GM18861 (cell line): ENCODE data around the gene DPEP1.
A peak's percentile ranks its signal among the peaks of the same experiment; 100 is the strongest.
"Not testable (repeated sequence)": the region's sequence is repeated elsewhere in the genome, so short reads cannot be mapped to it uniquely, and the experiment has no call there.

ENCODE experiments used
- ATAC-seq: cut with Tn5 transposase; IDR thresholded peaks from one replicate; pipeline ENCODE4 v1.9.1; 2021; ENCODE audit not compliant: unreplicated experiment

The DPEP1 gene

DNA sequence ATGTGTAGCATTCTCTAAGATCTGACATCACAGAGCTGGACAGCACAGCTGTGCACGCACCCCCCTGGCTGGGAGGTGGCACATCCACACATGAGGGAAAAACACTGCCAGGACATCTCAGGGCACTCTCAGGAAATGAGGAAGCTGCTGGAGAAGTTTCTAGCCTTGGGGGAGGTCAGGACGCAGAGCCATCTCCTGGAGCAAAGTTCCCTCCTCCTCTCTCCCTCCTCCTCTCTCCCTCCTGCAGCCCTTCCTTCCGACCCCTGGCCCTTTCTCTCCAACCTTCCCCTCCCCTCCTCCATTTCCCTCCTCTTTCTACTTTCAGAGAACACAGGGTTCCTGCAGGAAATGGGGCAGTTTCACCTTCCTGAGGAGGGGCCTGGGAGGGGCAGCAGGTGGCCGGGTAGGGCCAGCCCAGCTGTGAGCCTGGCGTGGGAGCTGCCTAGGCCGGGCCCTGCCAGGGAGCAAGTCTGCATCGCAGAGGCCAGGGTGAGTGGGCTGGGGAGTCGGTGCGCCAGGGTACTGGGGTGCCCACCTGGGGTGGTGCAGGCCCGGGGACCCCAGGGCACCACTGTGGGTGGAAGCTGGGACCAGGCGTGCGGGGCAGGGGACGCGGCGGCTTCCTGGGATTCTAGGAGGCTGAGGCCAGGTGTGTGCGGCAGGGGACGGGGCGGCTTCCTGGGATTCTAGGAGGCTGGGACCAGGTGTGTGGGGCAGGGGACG lies at the start of gene DPEP1:
TSS of gene DPEP1 (plus strand) at position 412 of the 723 bp plus-strand sequence. CDS start 16,769 bp downstream, outside the sequence.
- no peak for ATAC-seq

DNA sequence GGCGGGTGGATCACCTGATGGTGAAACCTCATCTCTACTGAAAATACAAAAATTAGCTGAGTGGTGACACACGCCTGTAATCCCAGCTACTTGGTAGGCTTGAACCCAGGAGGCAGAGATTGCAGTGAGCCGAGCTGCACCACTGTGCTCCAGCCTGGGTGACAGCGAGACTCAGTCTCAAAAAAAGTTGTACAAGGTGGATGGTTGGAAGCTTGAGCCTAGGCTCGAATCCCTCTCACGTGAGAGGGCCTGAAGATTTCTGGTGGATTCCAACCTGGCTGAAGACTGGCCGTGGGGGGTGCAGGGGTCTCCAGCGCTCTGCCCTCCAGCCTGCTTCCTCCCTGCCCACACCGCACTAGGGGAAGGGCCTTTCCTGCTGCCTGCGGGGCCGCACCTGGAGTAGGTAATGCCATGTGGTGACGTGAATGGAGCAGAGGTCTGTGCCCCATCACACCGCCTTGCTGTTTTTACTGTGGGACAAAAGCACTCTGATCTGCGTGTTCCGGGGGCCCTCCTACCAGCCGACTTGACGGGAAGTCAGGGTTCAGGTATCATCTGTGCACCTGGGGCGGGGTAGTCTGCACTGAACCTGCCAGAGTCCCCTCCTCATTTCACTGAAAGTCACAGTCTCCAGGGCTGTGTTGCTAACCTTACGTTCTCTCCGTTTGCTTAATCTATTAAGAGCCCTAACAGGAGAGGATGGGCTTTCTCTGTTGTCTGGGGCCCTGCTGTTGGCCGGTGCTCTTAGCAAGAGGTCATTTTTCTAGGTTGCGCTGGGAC lies 48.8 kb upstream of the DPEP1 start:
- no peak for ATAC-seq

DNA sequence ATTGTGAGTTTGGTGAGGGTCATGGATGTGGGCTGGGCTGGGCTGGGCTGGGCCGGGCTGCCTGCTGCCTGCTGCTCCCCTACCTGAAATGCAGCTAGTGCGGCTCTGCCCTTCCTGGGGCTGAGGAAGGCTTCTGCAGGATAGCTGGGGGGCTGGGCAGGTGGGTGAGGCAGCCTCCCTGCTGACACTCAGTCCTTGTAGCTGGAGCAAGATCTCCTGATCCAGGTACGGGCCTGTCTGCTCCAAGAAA lies 48.3 kb upstream of the DPEP1 start:
- no peak for ATAC-seq

DNA sequence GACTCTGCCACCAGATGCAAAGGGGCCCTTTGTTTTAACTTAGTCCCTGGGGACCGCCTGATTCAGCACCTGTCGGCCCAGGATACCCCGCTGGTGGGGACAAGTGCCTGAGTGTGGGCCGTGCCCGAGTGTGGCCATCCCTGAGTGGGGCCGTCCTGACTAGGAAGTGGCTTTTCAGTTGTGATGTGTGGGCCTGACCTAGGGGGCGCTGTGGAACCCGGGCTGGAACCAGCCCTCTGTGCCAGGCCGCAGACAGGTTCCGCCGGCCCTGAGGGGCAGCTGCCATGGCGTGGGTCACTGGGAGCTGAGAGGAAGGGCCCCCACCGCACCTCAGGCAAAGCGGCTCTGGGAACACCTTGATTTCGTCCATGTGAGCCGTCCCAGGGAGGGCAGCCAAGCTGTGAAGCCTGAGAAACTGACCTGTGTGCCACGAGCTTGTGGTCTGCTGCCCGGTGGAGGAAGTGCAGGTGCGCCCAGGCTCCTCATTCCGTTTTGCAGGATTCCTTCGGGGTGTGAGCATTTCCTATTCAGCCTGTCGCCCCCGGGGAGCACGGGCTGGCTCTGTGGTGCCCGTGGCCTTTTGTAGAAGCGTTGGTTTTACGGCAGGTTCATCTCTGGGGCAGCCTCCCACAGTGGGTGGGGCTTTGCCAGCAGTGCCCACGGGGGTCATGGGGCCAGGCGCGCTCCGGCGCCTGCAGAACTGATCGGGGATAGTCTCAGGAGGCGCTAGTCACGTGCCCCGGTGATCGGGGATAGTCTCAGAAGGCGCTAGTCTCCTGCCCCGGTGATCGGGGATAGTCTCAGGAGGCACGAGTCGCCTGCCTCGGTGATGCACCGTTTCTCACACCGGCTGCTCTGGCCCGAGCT lies 47.7 kb upstream of the DPEP1 start:
- ATAC-seq = peak; percentile 32

DNA sequence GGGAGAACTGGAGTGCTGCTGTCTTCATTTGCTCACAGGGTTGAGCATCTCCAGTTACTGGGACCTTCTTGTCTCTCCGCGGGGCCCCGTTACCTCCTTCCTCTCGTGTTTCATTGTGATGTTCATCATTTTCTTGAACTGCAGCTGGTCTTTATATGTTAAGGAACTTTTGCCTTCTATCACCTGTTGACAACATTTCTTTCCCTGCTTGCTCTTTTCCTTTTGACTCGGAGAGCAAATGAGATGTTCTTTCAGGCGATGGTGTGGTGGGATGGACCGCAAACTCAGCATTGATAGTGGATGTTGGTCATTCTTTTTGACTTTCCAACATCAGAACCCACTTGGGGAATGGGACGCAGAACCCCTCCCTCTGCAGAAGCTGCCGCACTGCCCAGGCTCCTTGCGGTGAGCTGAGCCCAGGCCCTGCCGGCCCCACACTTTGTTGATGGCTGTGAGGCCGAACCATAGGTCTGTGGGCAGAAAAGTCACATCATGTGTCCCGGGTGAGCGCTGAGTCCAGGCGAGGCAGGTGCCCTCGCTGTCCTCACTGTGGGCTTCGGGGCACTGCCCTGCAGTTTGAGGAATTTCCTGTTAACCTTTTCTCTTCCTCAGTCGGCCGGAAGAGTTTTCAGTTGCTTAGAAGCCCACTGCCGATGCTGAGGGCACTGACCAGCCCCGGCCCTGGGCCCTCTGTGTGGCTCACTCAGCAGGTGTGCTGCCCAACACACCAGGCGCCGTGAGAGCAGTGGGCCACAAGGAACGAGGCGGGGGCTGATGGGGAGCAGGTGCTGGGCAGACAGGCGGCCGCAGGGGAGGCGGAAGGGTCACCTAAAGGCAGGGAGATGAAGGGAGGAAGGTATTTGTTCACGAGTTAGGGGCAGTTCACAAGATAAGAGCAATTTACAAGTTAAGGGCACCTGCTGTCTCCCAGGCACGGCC lies 45.5 kb upstream of the DPEP1 start:
- ATAC-seq = no peak

DNA sequence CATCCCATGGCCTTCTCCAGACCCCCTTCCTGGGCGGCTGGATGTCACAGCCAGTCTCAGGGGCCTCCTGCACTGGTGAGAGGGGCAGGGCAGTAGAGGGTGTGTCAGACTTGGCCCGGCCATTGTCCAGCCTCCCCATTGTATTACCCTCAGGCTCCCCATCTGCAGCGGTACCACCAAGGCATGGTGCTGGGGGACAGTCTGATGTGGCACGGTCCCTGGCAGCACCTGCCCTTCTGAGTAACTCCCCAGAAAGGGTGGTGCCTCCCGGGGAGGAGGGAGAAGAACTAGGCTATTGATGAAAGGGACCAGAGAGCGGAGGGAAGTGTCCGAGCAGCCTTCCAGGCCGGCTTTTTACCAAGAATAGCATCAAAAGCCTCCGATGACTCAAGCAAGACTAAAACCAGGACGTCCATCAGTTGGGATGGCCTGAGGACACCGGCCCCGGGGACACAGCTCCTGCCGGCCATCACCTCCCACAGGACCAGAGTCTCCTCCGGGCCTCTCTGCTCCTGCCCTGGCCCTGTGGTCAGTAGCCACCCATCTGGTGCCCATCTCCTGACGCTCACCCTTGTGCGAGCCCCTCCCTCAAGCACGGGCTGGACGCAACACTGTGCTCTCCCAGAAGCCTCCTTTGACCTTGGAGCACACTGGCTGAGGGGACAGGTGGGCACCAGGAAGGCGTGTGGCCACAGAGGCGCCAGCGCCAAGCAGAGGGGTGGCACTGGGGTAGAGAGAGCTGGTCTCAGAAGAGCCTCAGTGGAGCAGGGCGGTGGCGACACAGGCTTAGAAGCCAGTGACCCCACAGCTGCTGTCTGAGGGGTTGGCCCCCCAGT lies 43.7 kb upstream of the DPEP1 start:
- no peak for ATAC-seq

DNA sequence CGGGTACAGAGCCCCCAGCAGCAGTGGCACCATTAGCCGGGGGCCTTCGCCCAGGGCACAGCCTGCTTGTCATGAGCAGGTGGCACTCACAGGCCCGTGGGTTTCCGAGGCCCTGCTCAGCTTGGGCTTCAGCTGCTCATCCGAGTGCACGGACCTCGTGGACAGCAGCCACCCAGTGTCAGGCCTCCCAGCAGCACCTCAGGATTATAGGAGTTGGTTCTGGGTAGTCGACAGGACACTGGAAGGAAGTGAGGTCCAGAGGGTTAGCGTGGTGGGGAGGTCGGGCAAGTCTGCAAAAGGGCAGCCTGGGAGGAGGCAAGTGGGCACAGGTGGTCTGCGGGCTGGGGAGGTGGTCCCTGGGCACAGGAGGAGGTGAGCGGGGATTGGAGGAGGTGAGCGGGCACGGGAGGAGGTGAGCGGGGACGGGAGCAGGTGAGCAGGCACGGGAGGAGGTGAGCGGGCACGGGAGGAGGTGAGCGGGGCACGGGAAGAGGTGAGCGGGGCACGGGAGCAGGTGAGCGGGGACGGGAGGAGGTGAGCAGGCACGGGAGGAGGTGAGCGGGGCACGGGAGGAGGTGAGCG lies 43.0 kb upstream of the DPEP1 start:
- ATAC-seq = no peak

DNA sequence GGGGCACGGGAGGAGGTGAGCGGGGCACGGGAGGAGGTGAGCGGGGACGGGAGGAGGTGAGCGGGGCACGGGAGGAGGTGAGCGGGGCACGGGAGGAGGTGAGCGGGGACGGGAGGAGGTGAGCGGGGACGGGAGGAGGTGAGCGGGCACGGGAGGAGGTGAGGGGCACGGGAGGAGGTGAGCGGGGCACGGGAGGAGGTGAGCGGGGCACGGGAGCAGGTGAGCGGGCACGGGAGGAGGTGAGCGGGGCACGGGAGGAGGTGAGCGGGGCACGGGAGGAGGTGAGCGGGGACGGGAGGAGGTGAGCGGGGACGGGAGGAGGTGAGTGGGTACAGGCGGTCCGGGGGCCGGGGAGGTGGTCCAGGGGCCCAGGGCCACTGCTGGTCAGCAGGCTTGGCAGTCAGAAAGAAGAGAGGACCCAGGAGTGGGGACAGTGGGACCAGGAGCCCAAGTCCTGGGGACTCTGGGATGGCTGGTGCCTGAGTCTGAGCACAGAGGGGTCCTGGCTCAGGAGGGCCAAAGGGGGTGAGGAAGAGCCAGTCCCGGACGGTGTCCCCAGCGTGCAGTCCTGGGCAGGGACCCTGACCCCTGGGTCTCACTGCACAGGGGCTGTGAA lies 42.4 kb upstream of the DPEP1 start:
- ATAC-seq = not testable (repeated sequence)

DNA sequence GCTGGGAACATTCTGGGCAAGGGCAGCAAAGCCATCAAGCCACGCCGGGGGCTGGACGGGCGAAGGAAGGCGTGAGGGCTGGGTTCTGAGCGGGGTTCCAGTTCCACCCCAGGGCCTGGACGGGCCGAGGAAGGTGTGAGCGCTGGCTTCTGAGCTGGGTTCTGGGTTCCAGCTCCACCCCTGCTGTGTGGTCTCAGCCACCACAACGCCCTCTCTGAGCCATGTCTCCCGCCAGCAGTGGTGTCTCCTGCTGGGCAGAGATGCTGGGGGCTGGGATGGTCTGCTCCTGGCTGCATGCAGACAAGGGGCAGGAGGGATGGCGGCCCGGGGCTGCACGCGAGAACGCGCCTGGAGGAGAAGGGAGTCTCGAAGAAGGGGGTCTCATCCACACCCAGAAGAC lies 41.8 kb upstream of the DPEP1 start:
- no peak for ATAC-seq

DNA sequence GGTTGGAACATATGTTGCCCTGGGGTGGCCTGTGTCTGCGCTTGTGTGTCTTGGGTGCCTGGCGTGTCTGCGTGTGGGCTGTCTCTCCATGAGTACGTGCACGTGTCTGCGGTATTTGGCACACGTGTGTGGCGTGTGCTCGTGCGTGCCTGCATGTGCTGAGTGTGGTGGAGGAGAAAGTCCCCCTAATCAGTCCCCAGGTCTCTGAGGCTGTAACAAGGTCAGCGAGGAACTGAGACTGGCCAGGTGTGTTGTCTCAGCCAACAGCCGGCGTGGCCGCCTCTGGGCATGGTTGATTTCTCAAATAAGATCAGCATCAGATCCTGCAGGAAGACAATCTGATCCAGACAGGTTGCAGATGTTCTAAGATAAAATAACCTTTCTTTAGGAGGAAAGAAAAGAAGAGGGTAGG lies 41.4 kb upstream of the DPEP1 start:
- ATAC-seq = no peak

DNA sequence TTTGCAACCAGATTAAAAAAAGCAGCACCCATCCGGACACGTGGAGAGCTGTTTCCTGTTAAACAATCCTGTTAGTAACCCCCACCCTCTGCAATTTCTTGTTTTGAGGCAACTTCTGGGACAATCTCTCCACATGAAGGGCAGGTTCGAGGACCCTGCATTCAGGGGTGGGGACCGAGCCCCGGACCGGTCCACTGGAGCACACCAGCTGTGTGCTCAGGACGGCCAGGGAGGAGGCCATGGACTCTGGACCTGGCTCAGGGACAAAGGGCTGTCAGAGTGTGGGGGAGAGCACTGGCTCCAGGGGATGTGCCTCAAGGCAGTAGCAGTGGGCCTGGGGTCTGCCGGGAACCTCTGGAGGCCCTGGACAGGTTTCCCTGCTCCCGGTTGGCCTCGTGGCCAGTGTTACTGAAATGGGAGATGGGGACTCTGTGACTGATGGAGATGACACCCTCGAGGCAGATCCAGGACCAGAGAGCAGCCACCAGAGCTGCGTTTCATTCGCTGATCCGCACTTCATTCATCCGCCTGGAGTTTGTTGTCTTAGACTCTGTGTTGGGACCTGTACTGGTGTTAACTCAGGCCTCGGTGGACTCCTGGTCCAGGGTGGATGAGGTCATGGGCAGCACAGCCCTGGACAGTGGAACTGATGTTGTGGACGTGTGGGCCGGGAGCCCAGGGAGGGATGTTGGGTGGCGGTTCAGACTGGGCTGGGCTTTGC lies 40.8 kb upstream of the DPEP1 start:
- ATAC-seq = no peak

DNA sequence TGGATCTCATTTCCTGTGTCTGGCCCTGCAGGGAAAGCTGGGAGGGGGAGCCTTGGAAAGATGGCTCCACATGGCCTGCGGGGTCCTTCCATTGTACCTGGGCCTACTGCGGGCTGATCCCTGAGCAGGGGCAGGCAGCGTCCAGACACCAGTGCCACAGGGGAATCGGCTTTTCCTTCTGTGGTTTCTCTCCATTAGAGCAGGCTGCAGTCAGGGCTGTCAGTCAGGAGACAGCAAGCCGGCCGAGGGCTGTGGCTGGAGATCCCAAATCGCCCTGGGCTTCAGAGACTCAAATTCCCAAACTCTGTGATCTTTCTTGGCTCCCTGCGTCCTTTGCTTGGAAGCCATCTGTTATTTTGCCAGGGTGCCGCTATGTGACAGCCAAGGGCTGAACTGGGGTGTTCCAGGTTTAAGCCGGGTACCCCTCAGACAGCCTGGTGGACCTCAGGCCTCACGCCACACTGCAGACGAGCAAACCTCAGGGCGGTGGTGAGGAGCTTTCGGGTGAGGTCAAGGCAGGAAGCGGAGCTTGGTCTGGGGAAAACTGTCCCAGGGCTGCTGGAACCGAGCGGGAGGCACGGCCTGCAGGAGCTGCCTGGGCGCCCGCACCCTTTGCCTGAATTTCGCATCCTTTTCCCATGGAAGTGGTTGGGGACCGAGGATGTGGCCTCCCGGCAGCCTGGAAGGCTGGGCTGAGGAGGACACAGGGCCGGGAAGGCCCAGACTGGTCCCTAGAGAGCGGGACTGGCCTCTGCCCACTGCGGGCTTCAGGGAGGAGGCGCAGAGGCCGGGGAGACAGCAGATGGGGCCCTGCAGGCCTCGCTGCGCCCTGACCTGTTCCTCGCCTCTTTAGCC lies 39.4 kb upstream of the DPEP1 start:
- no peak for ATAC-seq

DNA sequence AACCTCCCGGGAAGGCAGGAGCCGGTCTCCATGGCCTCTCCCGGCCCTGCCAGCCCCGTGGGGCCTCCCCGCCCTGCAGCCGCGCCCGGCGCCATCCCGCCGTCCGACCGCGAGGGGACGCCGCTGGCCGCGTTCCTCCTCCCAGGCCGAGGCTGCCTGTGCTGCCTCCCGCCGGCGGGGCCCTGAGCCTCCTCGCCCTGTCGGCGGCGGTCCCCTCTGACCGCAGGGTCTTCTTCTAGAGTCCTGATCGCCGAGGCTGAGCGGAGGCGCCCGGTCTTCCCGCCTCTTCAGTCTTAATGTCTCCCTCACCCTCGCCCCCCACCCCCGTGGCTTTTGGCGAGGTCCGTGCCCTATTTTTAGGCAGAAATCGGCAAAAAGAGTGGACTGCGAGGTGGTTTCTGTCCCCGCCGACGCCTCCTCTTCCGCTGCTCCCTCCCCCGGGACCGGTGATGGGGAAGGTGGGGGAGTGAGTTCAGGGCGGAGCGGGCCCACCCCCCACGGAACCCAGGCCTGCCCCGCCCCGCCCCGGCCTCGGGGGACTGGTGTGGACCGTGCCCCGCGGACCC lies 38.7 kb upstream of the DPEP1 start:
- ATAC-seq = no peak

DNA sequence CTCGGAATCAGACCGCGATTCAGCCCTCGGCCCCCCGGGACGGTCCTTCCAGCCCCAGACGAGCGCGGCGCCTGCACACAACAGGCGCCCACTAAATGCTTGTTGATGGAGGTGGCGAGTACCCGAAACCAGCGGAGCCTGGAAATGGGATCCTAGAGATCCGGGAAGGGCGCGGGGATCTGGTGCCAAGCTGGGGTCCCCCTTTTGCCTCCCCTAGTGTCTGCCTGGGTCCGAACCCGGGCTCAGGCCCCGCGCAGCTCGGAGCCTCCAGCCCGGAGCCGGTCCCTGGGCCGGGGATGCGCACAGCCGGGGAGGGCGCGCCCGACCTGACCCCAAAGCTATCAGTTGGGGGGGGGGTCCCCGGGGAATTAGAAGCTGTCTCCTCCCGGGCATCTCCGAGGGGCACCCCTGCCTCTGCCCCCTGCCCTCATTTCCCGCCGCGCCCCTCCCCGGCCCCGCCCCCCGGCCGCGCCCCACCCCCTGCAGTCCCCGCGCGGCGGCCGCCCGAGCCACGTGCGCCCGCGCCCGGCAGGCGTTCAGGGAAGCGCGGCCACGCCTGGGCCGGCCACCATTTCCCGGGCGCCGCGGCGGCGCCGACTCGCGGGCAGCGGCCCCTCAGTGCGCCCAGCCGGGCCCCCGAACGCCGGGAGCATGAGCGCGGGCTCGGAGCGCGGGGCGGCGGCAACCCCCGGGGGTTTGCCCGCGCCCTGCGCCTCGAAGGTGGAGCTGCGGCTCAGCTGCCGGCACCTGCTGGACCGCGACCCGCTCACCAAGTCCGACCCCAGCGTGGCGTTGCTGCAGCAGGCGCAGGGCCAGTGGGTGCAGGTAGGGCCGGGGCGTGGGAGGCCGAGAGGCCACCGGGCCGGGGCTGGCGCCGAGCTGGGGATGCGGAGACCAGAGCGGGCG lies 37.9 kb upstream of the DPEP1 start, which contains the start of gene CPNE7:
TSS of gene CPNE7 (plus strand) at position 512 of the 906 bp plus-strand sequence. CDS start at position 652, 140 bp downstream.
- ATAC-seq = no peak

DNA sequence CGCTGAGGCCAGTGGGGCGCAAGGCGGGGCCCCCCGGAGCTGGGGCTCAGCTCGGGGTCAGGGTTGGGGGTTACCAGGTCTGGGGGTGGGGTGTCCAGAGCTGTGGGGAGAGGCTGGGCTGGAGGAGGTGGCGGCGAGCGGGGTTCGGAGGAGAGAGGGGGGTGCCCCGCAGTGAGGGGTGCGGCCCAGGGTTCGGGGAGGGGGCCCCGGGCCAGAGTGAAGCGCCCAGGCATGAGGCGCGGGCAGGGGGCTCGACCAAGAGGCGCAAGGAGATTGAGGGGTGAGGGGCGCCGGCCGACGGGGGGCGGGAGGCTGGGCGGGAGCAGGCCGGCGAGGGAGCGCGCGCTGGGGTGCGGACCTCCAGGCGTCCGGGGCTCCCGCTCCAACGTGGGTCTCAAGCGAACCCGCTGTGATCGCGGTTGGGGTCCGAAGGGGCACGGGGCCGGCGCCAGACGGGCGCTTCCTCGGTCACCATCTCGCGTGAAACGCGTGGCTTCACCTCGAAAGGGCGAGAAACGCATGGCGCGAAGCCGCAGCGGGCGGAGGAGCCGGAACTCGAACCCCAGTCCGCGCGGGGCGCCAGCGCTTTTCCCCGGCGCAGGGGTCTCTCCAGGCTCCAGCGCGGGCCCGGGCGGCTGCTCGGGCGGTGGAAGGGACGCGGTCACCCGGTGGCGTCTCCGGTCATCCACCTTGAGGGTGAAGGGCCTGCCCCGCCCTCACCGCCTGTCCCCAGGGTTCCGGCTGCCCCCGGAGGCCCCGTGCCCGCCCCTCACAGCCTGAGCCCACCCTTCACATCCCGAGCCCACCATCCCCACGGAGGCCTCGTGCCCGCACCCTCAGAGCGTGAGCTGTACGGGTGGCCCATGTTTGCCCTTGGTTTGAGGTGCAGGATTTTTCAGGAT lies 37.0 kb upstream of the DPEP1 start:
- no peak for ATAC-seq
